Lung (tissue), 12 donors: ENCODE data around the gene CDH1. TPM values are rescaled to one million over a fixed set of nuclear protein-coding genes. Genes with fewer than 3 reads are reported as not detected.

Experiments used
- ATAC-seq: fragments of 200-7000 bp; cut with Tn5 transposase; one replicate; pipeline ENCODE4 v1.9.1; 2020; ENCODE audit warnings: moderate number of reproducible peaks; ENCODE audit not compliant: insufficient read depth, low FRiP score
- DNase-seq, 3 donors: peaks; one replicate each; pipeline ENCODE4 v3.0.0-alpha.2; 2013 to 2017
- H3K27ac ChIP-seq, 2 donors: one replicate each; pipeline ENCODE4 v1.5.1; 2013; ENCODE audit warnings: mild to moderate bottlenecking in 2 of 2, moderate library complexity in 2 of 2, control low read depth in 1 of 2, inconsistent platforms in 1 of 2, low read depth in 1 of 2, low read length in 1 of 2
- H3K27me3 ChIP-seq, 3 donors: one replicate each; pipeline ENCODE4 v1.5.1; 2013; ENCODE audit warnings: low read length in 2 of 3; ENCODE audit not compliant: control insufficient read depth in 3 of 3, insufficient read depth in 3 of 3
- H3K36me3 ChIP-seq, 4 donors: one replicate each; pipeline ENCODE4 v1.5.1; 2013; ENCODE audit warnings: low read length in 4 of 4, mild to moderate bottlenecking in 1 of 4, moderate library complexity in 1 of 4; ENCODE audit not compliant: control insufficient read depth in 4 of 4, insufficient read depth in 4 of 4
- H3K4me1 ChIP-seq, 5 donors: one replicate each; pipeline ENCODE4 v1.5.1; 2013; ENCODE audit warnings: low read length in 5 of 5, mild to moderate bottlenecking in 2 of 5, moderate library complexity in 1 of 5; ENCODE audit not compliant: control insufficient read depth in 5 of 5, insufficient read depth in 5 of 5
- H3K4me3 ChIP-seq: one replicate; pipeline ENCODE4 v1.5.1; 2013; ENCODE audit warnings: mild to moderate bottlenecking, control low read depth, moderate library complexity
- H3K9ac ChIP-seq, 2 donors: one replicate each; pipeline ENCODE4 v1.5.1; 2013; ENCODE audit warnings: low read length in 2 of 2, control low read depth in 1 of 2; ENCODE audit not compliant: insufficient read depth in 1 of 2
- H3K9me3 ChIP-seq, 4 donors: one replicate each; pipeline ENCODE4 v1.5.1; 2013; ENCODE audit warnings: low read length in 3 of 4, mild to moderate bottlenecking in 1 of 4, moderate library complexity in 1 of 4; ENCODE audit not compliant: control insufficient read depth in 4 of 4, insufficient read depth in 3 of 4
- WGBS, 2 donors: extraction: QIAGEN DNeasy Blood & Tissue Kit; methylation state at CpG; one replicate each; pipeline ENCODE4 v1.1.7; 2013; 5-methylcytosine and 5-hydroxymethylcytosine counted together
- polyA plus RNA-seq, 2 donors: library from polyadenylated mRNA; stranded (reverse); fragments of 200-250 nt; gene quantifications; one replicate each; pipeline ENCODE4 v1.2.1, GENCODE V29; 2013
- total RNA-seq, 2 donors: library from RNA; depleted of rRNA in 1 of 2; stranded (reverse); fragments of >200 nt in 1 of 2; gene quantifications; one replicate each; pipeline ENCODE4 v1.2.1, GENCODE V29; 2014 to 2021
- TF ChIP-seq, protein P1 (sequence below): IDR thresholded peaks from 2 replicates; pipeline ENCODE4 v1.5.1; 2012; ENCODE audit warnings: mild to moderate bottlenecking; ENCODE audit errors: control extremely low read depth, extremely low read depth
- donor health status: control.
- donor health status: control.
- donor health status: Bipolar disorder and iron deficiency.
- donor health status: healthy.
- donor health status: DM: yes; HTN: yes; CAD: no.

Gene CDH1
- total and polyA plus RNA-seq, 4 donors: 33.2 to 227 (median 95.2) TPM

DNA sequence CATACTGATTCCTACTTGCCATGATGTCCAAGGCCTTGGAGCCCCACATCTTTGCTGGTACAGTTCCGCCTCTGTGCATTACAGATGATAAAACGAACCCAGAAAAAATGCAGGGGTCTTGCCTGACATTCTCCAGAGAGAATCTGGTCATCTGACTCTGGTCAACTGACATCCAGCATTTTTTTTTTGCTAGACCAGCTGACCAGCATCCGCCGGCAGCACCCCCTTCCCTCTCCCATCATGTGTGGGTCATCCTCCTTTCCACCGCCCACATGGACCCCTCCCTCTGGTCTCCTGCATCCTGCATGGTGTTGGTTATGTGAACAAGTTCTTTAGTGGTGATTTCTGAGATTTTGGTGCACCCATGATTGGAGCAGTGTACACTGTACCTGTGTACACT, 47.1 kb downstream of the CDH1 start:
- Histone ChIP-seq H3K36me3 (peaks cover 0 to 2% (median 0%) of the 10 kb centered on the region in 4 donors), H3K4me1 (peaks cover 0 to 4% (median 0%) of the 10 kb centered on the region in 5 donors), H3K9ac (no peak overlapping the region), H3K4me3 (no peak overlapping the region), H3K27ac (no peak overlapping the region), H3K27me3 (no peaks in the 10 kb centered on the region), H3K9me3 (no peaks in the 10 kb centered on the region)
- DNase-seq (no peak), ATAC-seq (no peak)
- TF ChIP-seq, protein P1, sequence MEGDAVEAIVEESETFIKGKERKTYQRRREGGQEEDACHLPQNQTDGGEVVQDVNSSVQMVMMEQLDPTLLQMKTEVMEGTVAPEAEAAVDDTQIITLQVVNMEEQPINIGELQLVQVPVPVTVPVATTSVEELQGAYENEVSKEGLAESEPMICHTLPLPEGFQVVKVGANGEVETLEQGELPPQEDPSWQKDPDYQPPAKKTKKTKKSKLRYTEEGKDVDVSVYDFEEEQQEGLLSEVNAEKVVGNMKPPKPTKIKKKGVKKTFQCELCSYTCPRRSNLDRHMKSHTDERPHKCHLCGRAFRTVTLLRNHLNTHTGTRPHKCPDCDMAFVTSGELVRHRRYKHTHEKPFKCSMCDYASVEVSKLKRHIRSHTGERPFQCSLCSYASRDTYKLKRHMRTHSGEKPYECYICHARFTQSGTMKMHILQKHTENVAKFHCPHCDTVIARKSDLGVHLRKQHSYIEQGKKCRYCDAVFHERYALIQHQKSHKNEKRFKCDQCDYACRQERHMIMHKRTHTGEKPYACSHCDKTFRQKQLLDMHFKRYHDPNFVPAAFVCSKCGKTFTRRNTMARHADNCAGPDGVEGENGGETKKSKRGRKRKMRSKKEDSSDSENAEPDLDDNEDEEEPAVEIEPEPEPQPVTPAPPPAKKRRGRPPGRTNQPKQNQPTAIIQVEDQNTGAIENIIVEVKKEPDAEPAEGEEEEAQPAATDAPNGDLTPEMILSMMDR: no peak
- 89 to 91% methylated on average over 5 of the region's 5 CpGs for WGBS, 2 donors

DNA sequence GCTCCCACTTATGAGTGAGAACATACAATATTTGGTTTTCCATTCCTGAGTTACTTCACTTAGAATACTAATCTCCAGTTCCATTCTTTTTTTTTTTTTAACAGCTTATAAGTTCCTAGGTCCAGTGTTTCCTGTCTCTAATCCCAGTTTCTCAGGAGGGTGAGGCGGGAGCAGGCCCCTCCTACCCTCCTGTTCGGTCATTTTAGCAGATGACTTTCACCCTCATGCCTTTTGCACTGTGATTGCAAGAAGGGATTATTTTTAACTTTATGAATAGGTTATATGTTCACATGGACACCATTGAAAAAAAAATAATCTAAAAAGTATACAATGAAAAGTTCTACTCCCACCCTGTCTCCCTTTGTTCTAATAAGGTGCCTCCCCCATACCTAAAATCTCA, 47.6 kb downstream of the CDH1 start:
- Histone ChIP-seq H3K4me3 (no peak overlapping the region), H3K9ac (no peak overlapping the region), H3K36me3 (peaks cover 0 to 2% (median 0%) of the 10 kb centered on the region in 4 donors), H3K4me1 (peaks cover 0 to 4% (median 0%) of the 10 kb centered on the region in 5 donors), H3K27ac (no peak overlapping the region), H3K27me3 (no peaks in the 10 kb centered on the region), H3K9me3 (no peaks in the 10 kb centered on the region)
- DNase-seq (no peak), ATAC-seq (no peak)
- TF ChIP-seq, protein P1: no peak
- WGBS, 2 donors: 82 to 88% methylated on average over 2 of the region's 2 CpGs

DNA sequence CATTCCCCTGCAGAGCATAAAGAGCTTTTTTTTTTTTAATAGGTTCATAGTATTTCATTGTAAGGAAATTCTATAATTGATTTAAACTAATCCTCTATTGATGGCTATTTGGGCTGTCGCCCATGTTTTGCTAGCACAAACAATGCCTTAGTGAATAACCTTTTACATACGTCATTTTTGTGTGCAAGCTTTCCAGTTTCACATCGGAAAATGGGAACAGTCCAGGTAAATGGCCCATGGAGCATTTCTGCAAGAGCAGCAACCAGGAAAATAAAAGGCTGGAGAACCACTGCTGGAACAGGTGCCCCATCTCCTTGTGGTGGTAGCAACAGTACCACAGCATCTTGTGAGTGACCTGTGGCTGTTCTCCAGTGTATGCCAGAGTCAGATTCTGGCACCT, 48.6 kb downstream of the CDH1 start:
- Histone ChIP-seq H3K9me3 (no peaks in the 10 kb centered on the region), H3K4me1 (peaks cover 0 to 2% (median 0%) of the 10 kb centered on the region in 5 donors), H3K9ac (no peak overlapping the region), H3K4me3 (no peak overlapping the region), H3K27me3 (no peaks in the 10 kb centered on the region), H3K36me3 (no peaks in the 10 kb centered on the region), H3K27ac (no peak overlapping the region)
- 93 to 96% methylated on average over 3 of the region's 3 CpGs for WGBS, 2 donors
- DNase-seq (no peak), ATAC-seq (no peak)
- TF ChIP-seq, protein P1: no peak
